Transverse colon (tissue), 4 donors: ENCODE data around the gene SCGB1C1.

Experiments
- POLR2A ChIP-seq: fragments of 450-650 bp; IDR thresholded peaks from one replicate; pipeline ENCODE4 v1.6.1; 2016; ENCODE audit warnings: antibody characterized with exemption, mild to moderate bottlenecking, moderate library complexity
- POLR2AphosphoS5 ChIP-seq, 3 donors: sonication (generic); formaldehyde crosslinking; IDR thresholded peaks; one replicate each; pipeline ENCODE4 v1.6.1; 2016; ENCODE audit warnings: antibody characterized with exemption in 3 of 3
- TF ChIP-seq, protein P1 (sequence below), 5 experiments: fragments of 200-600 bp in 3 of 5; fragments of 450-650 bp in 2 of 5; sonication (generic) in 3 of 5; IDR thresholded peaks; 1 replicate in 2 of 5; 2 replicates in 3 of 5; pipeline ENCODE4 v1.5.1; 2016 to 2017; ENCODE audit warnings: antibody characterized with exemption in 5 of 5, inconsistent platforms in 3 of 5, mild to moderate bottlenecking in 2 of 5, moderate library complexity in 1 of 5

GRCh38 chr11:198236-198806 is 5.4 kb downstream of the SCGB1C1 start:
- TF ChIP-seq, protein P1, sequence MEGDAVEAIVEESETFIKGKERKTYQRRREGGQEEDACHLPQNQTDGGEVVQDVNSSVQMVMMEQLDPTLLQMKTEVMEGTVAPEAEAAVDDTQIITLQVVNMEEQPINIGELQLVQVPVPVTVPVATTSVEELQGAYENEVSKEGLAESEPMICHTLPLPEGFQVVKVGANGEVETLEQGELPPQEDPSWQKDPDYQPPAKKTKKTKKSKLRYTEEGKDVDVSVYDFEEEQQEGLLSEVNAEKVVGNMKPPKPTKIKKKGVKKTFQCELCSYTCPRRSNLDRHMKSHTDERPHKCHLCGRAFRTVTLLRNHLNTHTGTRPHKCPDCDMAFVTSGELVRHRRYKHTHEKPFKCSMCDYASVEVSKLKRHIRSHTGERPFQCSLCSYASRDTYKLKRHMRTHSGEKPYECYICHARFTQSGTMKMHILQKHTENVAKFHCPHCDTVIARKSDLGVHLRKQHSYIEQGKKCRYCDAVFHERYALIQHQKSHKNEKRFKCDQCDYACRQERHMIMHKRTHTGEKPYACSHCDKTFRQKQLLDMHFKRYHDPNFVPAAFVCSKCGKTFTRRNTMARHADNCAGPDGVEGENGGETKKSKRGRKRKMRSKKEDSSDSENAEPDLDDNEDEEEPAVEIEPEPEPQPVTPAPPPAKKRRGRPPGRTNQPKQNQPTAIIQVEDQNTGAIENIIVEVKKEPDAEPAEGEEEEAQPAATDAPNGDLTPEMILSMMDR (IDR thresholded peaks at IDR 0.05) = no peak
- no peak for TF ChIP-seq POLR2A
- no peak for TF ChIP-seq POLR2AphosphoS5 (IDR thresholded peaks at IDR 0.05)
